DMS53 (cell line): ENCODE results near the gene ARTN.

Experiments
- DNase-seq: peaks from one replicate; lab custom pipeline; 2025; lab: John Stamatoyannopoulos, UW

The ARTN gene

DNA sequence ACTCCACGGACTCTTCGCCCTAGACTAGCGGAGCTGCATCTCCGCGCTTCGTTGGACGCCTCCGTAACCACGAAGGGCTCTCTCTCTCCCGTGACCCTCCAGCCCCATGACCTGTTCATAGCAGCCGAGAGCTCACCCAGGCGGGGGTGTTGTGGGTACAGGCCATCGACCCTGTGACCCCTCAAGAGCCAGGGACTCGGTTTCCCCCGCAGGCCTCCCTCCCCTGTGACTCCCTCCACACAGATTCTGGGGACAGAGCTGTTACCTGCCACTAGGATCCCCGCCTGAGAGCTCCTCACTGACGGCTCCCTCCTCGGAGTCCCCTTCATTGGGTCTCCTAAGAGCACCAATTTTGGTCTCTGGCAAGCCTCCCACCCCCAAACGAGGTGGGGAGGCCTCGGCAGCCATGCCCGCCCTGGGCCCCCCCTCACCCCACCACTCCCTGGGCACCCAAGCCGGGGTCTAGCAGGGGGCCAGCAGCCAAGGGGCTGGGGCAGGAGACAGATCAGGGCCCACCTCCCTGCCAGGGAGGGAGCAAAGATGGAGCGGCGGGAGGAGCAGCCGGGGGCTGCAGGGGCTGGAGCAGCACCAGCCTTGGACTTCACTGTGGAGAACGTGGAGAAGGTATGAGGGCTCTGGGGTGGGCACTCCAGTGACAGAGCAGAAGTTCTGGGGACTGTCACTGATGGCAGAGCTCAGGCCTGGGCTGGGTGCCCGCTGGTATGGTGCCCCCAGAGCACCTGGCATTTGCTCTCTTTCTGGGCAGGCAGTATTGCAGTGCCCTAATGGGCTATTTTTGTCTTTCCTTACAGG is 13.7 kb downstream of the ARTN start:
- no peak for DNase-seq

DNA sequence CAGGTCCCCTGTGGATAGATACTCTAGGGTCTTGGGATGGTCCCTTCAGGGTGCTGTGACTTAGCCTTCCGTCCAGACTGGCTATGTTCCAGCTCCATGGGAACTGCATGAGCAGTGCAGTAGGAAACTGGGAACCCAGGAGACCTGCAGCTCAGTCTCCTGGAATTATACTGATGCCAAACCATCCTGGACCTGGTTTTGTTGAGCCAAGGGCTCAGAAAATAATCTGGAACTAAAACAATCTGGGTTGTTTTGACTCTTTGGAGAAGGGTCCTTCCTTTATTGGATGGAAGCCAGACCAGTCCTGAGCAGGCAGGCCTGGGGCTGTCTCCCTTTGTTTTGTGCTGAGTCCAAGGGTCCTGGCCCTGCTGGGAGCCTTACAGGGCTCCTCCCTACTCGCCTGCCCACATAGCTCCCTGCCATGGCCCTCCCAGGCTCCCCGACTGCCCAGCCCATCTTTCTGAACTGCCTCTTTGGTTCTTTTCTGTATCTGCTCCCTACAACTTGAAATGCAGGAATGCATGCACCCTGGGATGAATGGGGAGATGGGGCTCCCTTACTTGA is 14.4 kb downstream of the ARTN start:
- no peak for DNase-seq

DNA sequence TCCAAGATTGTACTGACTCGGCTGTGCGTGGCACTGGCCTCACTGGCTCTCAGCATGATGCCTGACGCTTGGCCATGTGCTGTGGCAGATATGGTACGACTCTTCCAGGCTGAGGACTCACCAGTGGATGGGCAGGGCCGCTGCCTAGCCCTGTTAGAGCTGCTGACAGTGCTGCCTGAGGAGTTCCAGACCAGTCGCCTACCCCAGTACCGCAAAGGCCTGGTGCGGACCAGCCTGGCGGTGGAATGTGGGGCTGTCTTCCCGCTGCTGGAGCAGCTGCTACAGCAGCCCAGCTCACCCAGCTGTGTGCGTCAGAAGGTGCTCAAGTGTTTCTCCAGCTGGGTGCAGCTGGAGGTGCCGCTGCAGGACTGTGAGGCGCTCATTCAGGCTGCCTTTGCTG is 16.1 kb downstream of the ARTN start:
- no peak for DNase-seq

DNA sequence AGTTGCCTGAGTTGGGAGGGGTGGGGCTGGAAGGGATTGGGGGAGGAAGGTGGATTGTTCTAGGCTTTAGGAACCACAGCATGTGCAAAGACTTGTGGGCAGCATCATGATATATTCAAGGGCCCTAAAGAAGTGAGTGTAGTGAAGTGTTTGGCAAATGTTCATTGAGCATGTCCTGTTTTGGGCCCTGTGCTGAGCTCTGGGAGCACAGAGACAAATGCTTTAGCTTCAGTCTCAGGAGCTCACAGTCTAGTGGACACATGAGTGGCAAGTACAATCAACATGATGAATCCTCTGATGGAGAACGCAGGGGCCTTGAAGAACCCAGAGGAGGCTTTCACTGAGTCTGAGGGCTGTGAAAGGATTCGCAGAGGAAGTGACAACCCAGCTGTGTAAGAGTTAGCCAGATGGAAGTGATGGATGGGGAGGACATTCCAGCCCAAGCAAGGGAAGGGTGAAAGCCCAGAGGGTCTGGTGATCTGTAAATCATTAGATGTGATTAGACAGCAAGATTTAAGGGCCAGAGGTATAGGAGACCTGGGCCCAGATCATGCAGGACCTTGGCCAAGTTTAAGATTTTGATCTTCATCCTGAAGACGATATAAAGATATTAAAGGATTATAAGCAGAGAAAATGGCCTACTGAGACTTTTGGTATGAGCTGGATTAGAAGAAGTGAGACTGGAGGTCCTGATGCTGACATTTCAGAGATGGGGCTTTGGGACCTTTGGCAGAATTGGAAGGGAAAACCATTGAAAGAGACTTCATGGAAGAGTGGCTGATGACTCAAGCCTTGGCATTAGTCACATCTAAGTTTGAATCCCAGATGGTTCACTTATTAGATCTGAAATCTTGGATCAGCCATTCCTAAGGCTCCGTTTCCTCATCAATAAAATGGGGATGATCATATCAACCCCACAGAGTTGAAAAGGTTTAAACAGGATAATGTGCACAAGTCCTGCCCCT is 17.7 kb downstream of the ARTN start:
- DNase-seq: no peak

DNA sequence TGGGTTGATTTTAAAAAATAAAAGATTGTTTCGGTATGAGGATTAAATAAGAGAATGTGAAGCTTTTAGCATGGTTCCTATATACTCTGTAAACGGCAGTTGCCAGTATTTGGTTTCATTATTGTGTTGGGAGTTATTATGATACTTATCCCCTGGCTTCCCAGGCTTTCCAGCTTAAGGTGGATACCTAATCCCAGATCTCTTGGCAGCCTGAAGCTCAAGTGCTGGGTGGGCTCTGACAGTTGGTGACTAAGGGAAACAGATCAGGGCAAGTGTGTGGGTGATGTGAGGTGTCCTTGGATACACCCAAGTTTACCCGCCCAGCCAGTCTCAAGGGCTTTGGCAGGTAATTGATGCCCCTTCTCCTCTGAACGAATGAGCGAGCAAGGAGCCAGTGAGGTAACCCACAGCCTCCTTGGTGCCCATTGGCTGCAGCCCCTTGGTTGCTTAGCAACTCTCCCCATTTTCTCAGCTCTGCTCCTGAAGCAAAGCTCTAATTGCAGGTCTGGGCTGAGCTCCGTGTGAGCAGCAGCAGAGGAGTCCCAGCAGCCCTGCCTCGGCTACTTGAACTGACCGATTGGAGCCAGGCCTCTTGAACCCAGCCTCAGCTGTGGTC is 19.2 kb downstream of the ARTN start:
- DNase-seq: no peak

DNA sequence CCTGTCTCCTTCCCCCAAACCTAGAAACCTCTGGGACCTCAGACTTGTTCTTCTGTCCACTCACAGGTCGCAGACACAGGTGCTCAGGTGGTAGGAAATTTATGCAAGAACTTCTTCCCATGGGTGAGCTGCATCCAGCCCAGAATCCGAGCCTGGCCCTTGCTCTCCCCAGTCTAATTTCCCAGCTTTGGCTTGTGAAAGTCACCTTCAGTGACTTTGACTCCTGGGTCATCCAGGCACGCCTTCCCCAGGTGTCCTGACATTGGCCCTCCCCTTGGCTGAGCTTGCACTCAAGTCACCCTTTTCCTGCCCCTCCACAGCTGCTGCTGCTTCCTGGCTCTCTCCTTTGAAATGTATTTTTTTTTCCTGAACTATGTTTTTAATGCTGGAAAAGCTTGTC is 19.8 kb downstream of the ARTN start:
- DNase-seq: no peak

DNA sequence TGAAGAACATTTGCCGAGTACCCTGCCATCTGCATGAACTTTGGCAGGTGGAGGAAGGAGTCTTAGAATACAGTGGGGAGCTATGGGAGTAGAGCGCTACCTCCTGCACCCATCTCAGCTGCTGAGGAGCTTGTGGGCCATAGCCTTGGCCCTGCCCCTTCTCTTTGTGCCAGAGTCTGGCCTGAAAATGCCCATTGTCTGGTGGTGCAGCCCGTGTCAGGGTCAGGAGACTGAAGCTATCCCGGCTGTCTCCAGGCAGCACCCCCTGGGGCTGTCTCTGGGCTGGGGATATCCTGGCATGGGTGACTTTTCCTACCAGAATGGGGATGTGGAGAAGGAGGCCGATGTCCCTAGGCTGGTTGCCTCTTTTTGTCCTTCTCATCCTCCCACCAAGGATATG is 20.4 kb downstream of the ARTN start:
- no peak for DNase-seq

DNA sequence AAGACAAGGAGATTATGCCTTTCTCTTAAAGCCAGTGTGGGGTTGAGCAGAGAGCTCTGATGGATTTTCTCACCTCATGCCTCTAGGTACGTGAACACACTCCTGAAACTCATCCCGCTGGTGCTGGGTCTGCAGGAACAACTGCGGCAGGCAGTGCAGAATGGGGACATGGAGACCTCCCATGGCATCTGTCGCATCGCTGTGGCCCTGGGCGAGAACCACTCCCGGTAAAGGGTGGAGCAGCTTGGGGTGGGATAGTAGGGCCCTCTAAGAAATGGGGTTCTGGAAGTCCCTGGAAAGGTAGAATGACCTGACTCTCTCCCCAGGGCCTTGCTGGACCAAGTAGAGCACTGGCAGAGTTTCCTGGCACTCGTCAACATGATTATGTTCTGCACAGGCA is 22.6 kb downstream of the ARTN start:
- no peak for DNase-seq

DNA sequence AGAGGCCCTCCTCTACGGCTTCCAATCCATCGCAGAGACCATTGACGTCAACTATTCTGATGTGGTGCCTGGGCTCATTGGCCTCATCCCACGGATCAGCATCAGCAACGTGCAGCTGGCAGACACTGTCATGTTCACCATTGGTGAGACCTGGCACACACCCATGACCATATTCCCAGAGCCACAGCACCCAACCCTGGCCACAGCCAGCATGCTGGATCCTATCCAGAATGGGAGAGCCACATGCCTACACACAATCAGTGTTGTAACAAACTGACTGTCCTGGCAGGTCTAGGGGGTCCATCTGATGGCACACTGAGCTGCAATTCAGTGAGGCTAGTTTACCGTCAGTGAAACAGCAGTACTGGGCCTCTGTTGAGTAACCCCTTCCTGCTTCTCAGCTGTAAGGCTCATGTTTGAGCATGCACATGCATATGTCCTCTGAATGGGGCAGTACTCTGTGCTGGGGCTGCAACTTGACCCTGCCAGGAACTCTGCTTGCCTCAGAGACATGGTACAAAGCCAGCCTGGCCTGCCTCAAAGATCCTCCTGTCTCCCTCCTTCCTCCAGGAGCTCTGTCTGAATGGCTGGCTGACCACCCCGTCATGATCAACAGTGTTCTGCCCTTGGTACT is 23.9 kb downstream of the ARTN start:
- no peak for DNase-seq

DNA sequence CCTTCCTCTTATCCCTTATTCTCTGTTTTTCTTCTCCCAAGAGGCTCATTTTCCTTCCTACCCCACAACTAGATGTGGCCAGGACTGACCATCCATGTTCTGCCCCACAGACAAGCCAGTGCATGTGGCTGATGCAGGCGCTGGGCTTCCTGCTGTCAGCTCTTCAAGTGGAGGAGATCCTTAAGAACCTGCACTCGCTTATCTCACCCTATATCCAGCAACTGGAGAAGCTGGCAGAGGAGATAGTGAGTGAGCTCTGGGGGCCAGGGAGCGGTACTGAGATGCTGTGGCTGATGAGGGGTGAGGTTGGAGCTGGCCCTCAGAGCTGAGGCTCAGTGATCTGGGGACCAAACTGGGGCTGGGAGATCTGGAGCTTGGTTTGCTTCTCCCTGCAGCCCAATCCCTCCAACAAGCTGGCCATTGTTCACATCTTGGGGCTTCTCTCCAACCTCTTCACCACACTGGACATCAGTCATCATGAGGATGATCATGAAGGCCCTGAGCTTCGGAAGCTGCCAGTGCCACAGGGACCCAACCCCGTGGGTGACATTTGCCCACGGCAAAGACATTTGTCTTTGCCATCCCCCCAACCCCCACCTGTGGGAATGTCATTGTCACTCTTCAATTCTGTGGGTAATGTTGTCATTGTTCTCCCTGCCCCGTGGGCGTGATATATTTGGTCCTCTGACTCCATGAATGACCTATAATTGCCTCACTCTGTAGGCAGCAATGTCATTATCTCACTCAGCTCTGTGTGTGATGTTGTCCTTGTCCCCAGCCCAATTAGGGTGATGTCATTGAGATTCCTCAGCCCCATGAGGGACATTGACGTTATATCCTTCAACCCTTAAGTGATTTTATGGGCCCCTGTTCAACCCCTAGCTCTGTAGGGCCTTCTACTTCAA is 25.0 kb downstream of the ARTN start:
- DNase-seq: no peak

DNA sequence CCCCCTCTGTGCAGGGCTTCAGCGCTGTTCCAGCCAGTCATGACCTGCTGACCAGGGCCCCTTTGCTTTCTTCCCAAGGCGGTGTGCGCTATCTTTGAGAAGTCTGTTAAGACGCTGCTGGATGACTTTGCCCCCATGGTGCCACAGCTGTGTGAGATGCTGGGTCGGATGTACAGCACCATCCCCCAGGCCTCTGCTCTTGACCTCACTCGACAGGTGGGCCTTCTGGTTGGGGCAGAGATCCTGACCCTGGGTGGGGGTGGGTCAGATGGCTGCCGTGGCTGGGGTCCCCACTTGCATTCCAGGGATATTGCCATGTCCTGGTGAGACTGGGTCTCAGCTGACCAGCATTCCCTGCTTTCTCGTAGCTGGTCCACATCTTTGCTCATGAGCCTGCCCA is 27.2 kb downstream of the ARTN start:
- no peak for DNase-seq

DNA sequence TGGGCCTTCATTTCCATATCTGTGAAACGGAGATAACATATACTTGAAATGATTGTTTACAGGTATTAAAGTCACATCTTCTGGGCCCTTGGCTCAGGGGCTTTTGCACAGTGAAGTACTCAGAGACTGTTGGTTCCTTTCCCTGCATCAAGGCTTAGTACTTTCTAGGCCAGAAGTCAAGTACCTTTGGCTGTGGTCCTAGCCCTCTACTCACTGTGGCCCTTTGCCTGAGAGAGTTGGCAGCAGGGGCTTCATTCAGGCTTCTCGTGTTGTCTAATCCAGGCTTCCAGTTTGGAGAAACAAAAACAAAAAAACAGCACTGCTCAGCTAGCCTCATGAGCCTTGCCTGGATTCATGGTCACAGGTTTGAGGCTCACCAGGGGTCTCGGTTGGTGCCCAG is 28.1 kb downstream of the ARTN start:
- DNase-seq: no peak

DNA sequence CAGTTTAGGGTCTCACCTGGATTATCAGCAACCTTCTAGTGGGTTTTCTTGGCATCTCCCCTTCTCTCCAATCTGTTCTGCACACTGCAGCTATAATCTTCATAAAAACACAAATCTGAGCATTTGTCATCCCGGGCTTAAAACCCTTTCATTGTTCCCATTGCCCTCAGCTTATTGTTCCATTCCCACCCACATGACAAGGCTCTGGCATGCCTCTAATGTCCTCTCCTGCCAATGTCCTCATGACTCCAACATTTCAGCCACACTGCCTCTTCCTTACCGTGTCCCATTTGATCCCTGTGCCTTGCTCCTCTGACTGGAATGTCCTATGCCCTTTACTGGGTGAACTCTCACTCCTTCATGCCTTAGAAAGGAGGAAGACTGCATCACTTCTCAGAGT is 28.7 kb downstream of the ARTN start:
- no peak for DNase-seq

DNA sequence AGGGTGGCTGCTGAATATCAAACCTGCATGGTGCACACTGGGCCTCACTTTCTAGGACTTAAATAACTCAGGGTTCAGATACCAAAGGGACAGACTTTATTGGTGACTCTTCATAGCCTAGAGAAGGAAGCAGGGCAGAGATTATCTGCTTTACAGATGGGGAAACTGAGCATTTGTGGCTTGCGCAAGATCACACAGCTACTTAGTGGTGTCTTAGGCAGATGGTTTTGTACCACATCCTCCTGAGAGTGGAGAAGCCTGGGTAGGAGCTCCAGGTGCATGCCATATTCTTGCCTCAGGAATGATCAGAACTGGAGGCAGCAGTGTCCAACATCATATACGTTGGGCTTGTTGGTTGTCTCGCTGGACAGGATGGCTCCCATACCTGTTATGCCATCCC is 29.4 kb downstream of the ARTN start:
- DNase-seq: no peak

DNA sequence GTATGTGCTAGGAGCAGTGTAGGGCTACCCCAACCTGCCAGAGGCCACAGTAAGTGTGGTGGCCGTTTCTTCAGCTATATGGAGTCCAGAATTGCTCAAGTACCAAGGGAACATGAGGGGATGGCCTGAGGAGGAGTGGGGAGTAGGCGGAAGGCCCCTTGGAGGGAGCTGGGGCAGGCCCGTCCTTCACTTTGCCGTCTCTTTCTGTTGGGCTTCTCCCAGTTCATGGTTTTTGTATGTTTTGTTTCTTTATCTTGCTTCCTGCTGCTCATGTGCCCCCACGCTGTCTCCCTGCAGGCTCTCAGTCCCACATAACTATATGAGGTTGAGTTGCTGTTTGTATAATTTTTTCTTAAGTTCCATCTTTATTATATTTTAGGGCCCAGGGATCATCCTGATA is 30.3 kb downstream of the ARTN start:
- no peak for DNase-seq

DNA sequence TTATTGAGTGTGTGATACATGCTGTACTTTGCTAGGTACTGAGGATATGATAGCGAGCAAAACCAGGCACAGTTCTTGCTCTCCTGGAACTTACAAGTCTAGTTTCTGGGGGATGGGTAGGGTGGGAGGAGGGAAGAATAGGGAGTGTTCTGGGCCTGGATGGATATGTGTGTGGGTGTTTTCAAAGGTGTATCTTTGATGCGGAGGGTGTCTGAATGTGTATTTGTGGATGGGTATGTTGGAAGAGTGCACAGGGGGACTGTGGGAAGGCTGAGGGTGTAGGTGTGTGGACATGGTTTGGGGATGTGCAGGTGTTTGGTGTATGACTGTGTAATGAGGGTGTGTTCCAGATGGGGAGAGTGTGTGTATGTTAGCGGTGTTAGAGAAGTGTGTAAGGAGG is 31.7 kb downstream of the ARTN start:
- DNase-seq: no peak

DNA sequence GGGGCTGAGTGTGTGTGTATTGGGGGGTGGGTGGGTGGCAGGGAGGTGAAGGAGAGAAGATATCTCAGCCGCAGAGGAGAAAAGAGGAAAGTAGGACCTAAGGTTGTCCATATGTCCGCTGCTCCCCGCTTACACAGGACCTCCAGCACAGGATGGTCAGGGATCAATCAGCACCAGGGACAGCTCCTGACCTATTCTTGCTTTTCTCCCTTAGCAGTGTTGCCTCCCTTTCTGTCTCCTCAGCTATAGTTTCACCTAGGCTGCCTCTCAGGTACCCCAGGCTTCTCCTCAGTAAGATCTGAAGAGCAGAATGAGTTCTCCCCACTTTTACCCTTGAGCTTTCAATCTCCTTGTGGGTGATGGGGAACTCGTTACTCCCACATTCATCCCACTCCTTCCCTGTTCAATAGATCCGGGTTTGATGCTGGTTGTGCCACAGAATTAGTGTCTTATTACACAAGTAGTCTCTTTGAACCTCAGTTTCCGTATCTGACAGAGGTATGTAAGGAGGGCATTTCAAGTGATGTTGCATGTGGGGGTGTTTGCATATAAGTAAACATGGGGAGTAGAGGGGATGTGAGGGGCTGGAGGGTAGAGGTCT is 34.8 kb downstream of the ARTN start:
- DNase-seq: peak; percentile 36

DNA sequence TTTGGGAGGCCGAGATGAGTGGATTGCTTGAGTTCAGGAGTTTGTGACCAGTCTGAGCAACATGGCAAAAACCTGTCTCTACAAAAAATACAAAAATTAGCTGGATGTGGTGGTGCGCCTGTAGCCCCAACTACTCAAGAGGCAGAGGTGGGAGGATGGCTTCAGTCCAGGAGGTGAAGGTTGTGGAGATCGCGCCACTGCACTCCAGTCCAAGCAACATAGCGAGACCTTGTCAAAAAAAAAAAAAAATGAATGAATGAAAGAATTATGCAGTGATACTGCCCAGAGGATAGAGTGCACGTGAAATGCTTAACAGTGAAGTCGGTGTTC is 35.8 kb downstream of the ARTN start:
- DNase-seq: no peak

DNA sequence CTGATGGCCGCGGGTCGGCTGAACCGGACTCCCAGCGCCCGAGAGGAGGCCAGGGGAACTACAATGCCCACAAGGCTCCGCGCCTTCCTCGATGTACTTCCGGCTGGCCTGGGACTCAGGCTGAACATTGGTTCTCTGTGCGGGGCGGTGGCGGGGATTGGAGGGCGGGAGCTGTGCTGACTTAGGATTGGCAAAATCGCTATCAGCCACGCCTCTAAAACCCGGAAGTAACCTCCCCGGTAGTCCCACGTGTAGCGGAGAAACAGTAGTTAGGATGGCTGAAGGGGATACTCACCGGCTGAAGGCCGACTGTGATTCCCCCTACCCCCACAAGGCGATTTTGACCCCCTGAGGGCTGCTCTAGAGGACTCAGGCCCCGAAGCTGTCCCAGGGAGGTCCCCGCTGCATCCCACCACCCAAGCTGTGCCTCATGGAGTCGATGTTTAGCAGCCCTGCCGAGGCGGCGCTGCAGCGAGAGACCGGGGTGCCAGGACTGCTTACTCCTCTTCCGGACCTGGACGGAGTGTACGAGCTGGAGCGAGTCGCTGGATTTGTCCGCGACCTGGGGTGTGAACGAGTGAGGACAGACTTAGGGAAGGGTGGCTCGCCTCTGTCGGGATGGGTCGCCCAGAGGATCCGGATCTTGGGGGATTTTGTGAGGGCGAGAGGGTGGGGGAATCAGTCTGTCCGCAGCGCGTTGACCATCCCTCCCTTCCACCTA is 36.3 kb downstream of the ARTN start, which contains the start of gene DPH2:
DPH2 (plus strand) TSS at position 265 of the 721 bp plus-strand sequence; CDS start at position 431, 166 bp downstream.
- DNase-seq: peak; percentile 99

DNA sequence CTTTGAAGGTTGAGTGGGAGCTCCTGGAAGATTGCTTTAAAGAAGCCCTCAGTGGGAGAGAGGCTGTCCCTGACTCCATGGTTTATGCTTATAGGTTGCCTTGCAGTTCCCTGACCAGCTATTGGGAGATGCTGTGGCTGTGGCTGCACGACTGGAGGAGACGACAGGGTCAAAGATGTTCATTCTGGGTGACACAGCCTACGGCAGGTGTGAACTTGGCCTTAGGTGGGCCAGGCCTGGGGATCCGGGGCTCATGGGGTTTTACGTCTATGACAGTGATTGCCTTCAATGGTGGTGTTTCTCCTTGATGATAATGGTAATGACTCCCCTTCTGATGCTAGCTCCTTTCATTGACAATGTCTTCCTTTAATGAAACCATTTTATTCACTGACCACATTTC is 36.9 kb downstream of the ARTN start:
- DNase-seq: peak; percentile 44
